GM12878 (cell line): ENCODE measurements around the gene CELSR1. TPM values are rescaled to one million over a fixed set of nuclear protein-coding genes. Genes with fewer than 3 reads are reported as not detected.

ENCODE experiments used
- ATAC-seq: fragments of 200-7000 bp; cut with Tn5 transposase; 3 replicates; pipeline ENCODE4 v1.9.1; 2020; ENCODE audit warnings: mild to moderate bottlenecking, moderate library complexity
- BruUV-seq: library from RNA; stranded (reverse); fragments of 400-500 nt; replicated peaks from 2 replicates; lab custom pipeline; 2021; lab: Mats Ljungman, UMichigan
- CTCF ChIA-PET: fragments of 300-600 bp; sonication (Branson Sonifier 250); formaldehyde crosslinking; extraction: SDS; loops from one replicate; lab custom pipeline; 2021; ENCODE audit warnings: inconsistent platforms; lab: Yijun Ruan, JAX
- POLR2A ChIA-PET: fragments of 350-600 bp; formaldehyde crosslinking; extraction: SDS; loops from one replicate; lab custom pipeline; 2021; ENCODE audit warnings: inconsistent platforms; lab: Charles Lee
- RAD21 ChIA-PET: fragments of 300-600 bp; sonication (Branson Sonifier 250); formaldehyde crosslinking; loops from one replicate; lab custom pipeline; 2023; ENCODE audit warnings: antibody characterized with exemption; ENCODE audit not compliant: unreplicated experiment; lab: Charles Lee
- SMC1A ChIA-PET: fragments of 300-600 bp; sonication (Branson Sonifier 250); formaldehyde crosslinking; loops from one replicate; lab custom pipeline; 2023; ENCODE audit not compliant: unreplicated experiment, uncharacterized antibody; lab: Charles Lee
- DNase-seq: peaks from one replicate; pipeline ENCODE4 v3.0.0-alpha.2; 2011; ENCODE audit warnings: low read depth, low spot score
- FAIRE-seq: peaks from 3 replicates; lab custom pipeline; 2011; peaks lifted over from hg19 to GRCh38; lab: Jason Lieb, UNC
- H2AFZ ChIP-seq: 2 replicates; pipeline ENCODE4 v1.6.0; 2011; ENCODE audit warnings: low read depth, low read length, control low read depth; ENCODE audit not compliant: control insufficient read depth
- H3K27ac ChIP-seq: 2 replicates; pipeline ENCODE4 v1.5.1; 2011; ENCODE audit warnings: control low read depth; ENCODE audit not compliant: control insufficient read depth, insufficient read depth
- H3K27me3 ChIP-seq, 2 experiments: replicated peaks in 1 of 2; 2 replicates each; pipeline versions ENCODE4 v1.6.0 to v1.6.1; 2011; ENCODE audit warnings: low read length in 1 of 2; ENCODE audit not compliant: control insufficient read depth in 2 of 2, insufficient read depth in 2 of 2
- H3K36me3 ChIP-seq, 2 experiments: 2 replicates each; pipeline ENCODE4 v1.5.1; 2011; ENCODE audit warnings: low read length in 1 of 2; ENCODE audit not compliant: control insufficient read depth in 2 of 2, insufficient read depth in 2 of 2
- H3K4me1 ChIP-seq: 2 replicates; pipeline ENCODE4 v1.6.1; 2011; ENCODE audit warnings: mild to moderate bottlenecking, low read length, moderate library complexity, mixed read lengths; ENCODE audit not compliant: control insufficient read depth, insufficient read depth
- H3K4me2 ChIP-seq: 2 replicates; pipeline ENCODE4 v1.6.0; 2011; ENCODE audit warnings: control low read depth; ENCODE audit not compliant: control insufficient read depth, insufficient read depth
- H3K4me3 ChIP-seq: fragments of 200-600 bp; sonication (generic); 2 replicates; pipeline ENCODE4 v1.5.1; 2016
- H3K79me2 ChIP-seq: 2 replicates; pipeline ENCODE4 v1.6.0; 2011; ENCODE audit warnings: low read length; ENCODE audit not compliant: control insufficient read depth, insufficient read depth
- H3K9ac ChIP-seq: 2 replicates; pipeline ENCODE4 v1.8.0; 2011; ENCODE audit warnings: low read length, control low read depth, mixed read lengths; ENCODE audit not compliant: control insufficient read depth, insufficient read depth
- H3K9me3 ChIP-seq: replicated peaks from 3 replicates; pipeline ENCODE4 v1.5.1; 2011; ENCODE audit warnings: mild to moderate bottlenecking, low read length; ENCODE audit not compliant: control insufficient read depth, insufficient read depth
- H4K20me1 ChIP-seq: 2 replicates; pipeline ENCODE4 v1.6.0; 2011; ENCODE audit not compliant: control insufficient read depth, insufficient read depth
- BRCA1 ChIP-seq: IDR thresholded peaks from 2 replicates; pipeline ENCODE4 v1.6.1; 2011; ENCODE audit warnings: low read depth, low read length, improper control_type of control experiment
- CBX5 ChIP-seq: sonication (generic); IDR thresholded peaks from 2 replicates; pipeline ENCODE4 v1.6.1; 2016; ENCODE audit warnings: low read depth, moderate library complexity, mild to moderate bottlenecking, inconsistent platforms
- CHD1 ChIP-seq: IDR thresholded peaks from 2 replicates; pipeline ENCODE4 v1.6.1; 2012; ENCODE audit warnings: low read depth, low read length, improper control_type of control experiment
- CHD2 ChIP-seq: IDR thresholded peaks from 2 replicates; pipeline ENCODE4 v1.6.1; 2011; ENCODE audit warnings: low read depth, low read length, improper control_type of control experiment, borderline replicate concordance
- IKZF1 ChIP-seq: fragments of 450-650 bp; conservative IDR thresholded peaks from 2 replicates; pipeline ENCODE4 v1.6.1; 2017; ENCODE audit warnings: antibody characterized with exemption, mild to moderate bottlenecking
- JUND ChIP-seq: IDR thresholded peaks from 2 replicates; pipeline ENCODE4 v1.6.1; 2012; ENCODE audit warnings: low read depth, mild to moderate bottlenecking, low read length, improper control_type of control experiment, moderate library complexity
- KLF5 ChIP-seq: fragments of 450-650 bp; IDR thresholded peaks from 2 replicates; pipeline ENCODE4 v1.6.1; 2014; ENCODE audit warnings: mild to moderate bottlenecking; ENCODE audit not compliant: partially characterized antibody
- MLLT1 ChIP-seq: fragments of 450-650 bp; IDR thresholded peaks from 2 replicates; pipeline ENCODE4 v1.6.1; 2016; ENCODE audit warnings: mild to moderate bottlenecking
- POLR2AphosphoS2 ChIP-seq: IDR thresholded peaks from 2 replicates; pipeline ENCODE4 v1.6.1; 2011; ENCODE audit warnings: low read depth, mild to moderate bottlenecking, low read length, improper control_type of control experiment, moderate library complexity
- POLR2AphosphoS5 ChIP-seq: IDR thresholded peaks from 2 replicates; pipeline ENCODE4 v1.6.1; 2011; ENCODE audit warnings: mild to moderate bottlenecking, low read length, inconsistent platforms
- POU2F2 ChIP-seq: IDR thresholded peaks from 3 replicates; pipeline ENCODE4 v1.6.1; 2011; ENCODE audit warnings: low read depth, mild to moderate bottlenecking, low read length, borderline replicate concordance
- SIN3A ChIP-seq: IDR thresholded peaks from 2 replicates; pipeline ENCODE4 v1.6.1; 2012; ENCODE audit warnings: low read depth, low read length, improper control_type of control experiment
- SPI1 ChIP-seq: IDR thresholded peaks from 2 replicates; pipeline ENCODE4 v1.6.1; 2011; ENCODE audit warnings: low read depth, mild to moderate bottlenecking, low read length, moderate library complexity, borderline replicate concordance; ENCODE audit not compliant: insufficient read depth
- SREBF1 ChIP-seq: IDR thresholded peaks from 2 replicates; pipeline ENCODE4 v1.6.1; 2012; ENCODE audit warnings: mild to moderate bottlenecking, low read length
- SUZ12 ChIP-seq: fragments of 200-600 bp; sonication (generic); IDR thresholded peaks from one replicate; pipeline ENCODE4 v1.6.1; 2018; ENCODE audit warnings: antibody characterized with exemption, mild to moderate bottlenecking; ENCODE audit not compliant: unreplicated experiment
- TAF1 ChIP-seq: IDR thresholded peaks from 2 replicates; pipeline ENCODE4 v1.6.1; 2011; ENCODE audit warnings: mild to moderate bottlenecking, low read depth, low read length, borderline replicate concordance
- TCF12 ChIP-seq: IDR thresholded peaks from 2 replicates; pipeline ENCODE4 v1.6.1; 2011; ENCODE audit warnings: low read depth, mild to moderate bottlenecking, low read length
- ZBTB40 ChIP-seq: fragments of 450-650 bp; IDR thresholded peaks from 2 replicates; pipeline ENCODE4 v1.6.1; 2016; ENCODE audit warnings: mild to moderate bottlenecking, moderate library complexity, borderline replicate concordance
- WGBS: methylation state at CpG from one replicate; pipeline ENCODE4 v1.1.6; 2016; ENCODE audit warnings: low lambda C conversion rate; ENCODE audit not compliant: insufficient replicate concordance, insufficient coverage; ENCODE audit errors: missing lambda C conversion rate; 5-methylcytosine and 5-hydroxymethylcytosine counted together
- in situ Hi-C: fragments of 300-500 bp; cut with MboI; formaldehyde crosslinking; loops from 9 replicates; pipeline ENCODE4 v1.14.3; 2018; ENCODE audit warnings: mixed read lengths
- intact Hi-C: fragments of 100-400 bp; cut with micrococcal nuclease; formaldehyde crosslinking; loops from one replicate; pipeline ENCODE4 v1.14.2; 2022; ENCODE audit not compliant: unreplicated experiment
- polyA plus RNA-seq, 11 experiments: library from polyadenylated mRNA; depleted of rRNA in 4 of 11; unstranded in 6 of 11; stranded (reverse) in 5 of 11; fragments of >200 nt; fragmentation: Nextera tagmentation in 4 of 11; fragmentation: Illumina TruSeq in 1 of 11; extraction: Ambion mirVana in 4 of 11; extraction: Trizol in 1 of 11; gene quantifications; 1 replicate in 1 of 11; 2 replicates in 10 of 11; pipeline versions ENCODE4 v1.2.1 to v1.2.3, GENCODE V29; 2011 to 2016; ENCODE audit warnings: inconsistent platforms in 2 of 11, missing spikeins in 2 of 11, low read depth in 1 of 11
- total RNA-seq, 4 experiments: library from RNA; depleted of rRNA in 3 of 4; stranded (reverse); fragments of >200 nt in 3 of 4; fragmentation: Illumina TruSeq in 1 of 4; extraction: Trizol in 1 of 4; gene quantifications; 2 replicates each; pipeline versions ENCODE4 v1.2.1 to v1.2.3, GENCODE V29; 2013 to 2021

The CELSR1 gene
- total and polyA plus RNA-seq, 10 of the 15 experiments (the other 5 are each of a cell fraction or from before 2014, with no cell fraction given) = 0.05 to 1.7 (median 0.35) TPM; not detected in 2

GRCh38 chr22:46432164-46433068 is 105.0 kb downstream of the CELSR1 start:
- SMC1A ChIA-PET = no interaction called here
- H3K79me2 ChIP-seq = no peaks in the 10 kb centered on the region
- peak overlapping the region; percentile 47 for H3K9ac ChIP-seq
- in situ Hi-C loops (no loop called here), intact Hi-C loops (loop anchor here (5.0 kb wide), 1 partner anchor 45 kb away; no protein-coding TSS in a partner anchor)
- peak overlapping the region; percentile 80 for H2AFZ ChIP-seq
- FAIRE-seq (peak; percentile 81), ATAC-seq (peak; percentile 82), DNase-seq (no peak)
- CTCF ChIA-PET = interaction anchor here (0.6 kb wide), 1 partner anchor 110 kb away, joined by 3 read pairs; no protein-coding TSS in a partner anchor
- H3K36me3 ChIP-seq = no peaks in the 10 kb centered on the region
- POLR2A ChIA-PET = interaction anchor here (1.3 kb wide), 1 partner anchor 11 kb away, joined by 3 read pairs; no protein-coding TSS in a partner anchor
- RAD21 ChIA-PET = no interaction called here
- H3K27ac ChIP-seq = peak overlapping the region; percentile 35
- TF ChIP-seq SIN3A (no peak), JUND (no peak), SPI1 (peak; percentile 17; the same call in 1 of the 2 replicates), MLLT1 (peak; percentile 97), SREBF1 (no peak), TAF1 (0 out of 2 replicates have a peak, but pooled peaks have one; percentile 15), ZBTB40 (peak; percentile 41; the same call in 1 of the 2 replicates), IKZF1 (0 out of 2 replicates have a peak, but pooled peaks have one; percentile 12), TCF12 (no peak), CBX5 (no peak), POLR2AphosphoS2 (no peak), POLR2AphosphoS5 (peak; percentile 53; the same call in 1 of the 2 replicates), SUZ12 (no peak), CHD2 (no peak), POU2F2 (0 out of 3 replicates have a peak, but pooled peaks have one; percentile 36), KLF5 (no peak), CHD1 (no peak), BRCA1 (no peak)
- no peaks in the 10 kb centered on the region for H4K20me1 ChIP-seq
- no peaks in the 10 kb centered on the region for H3K27me3 ChIP-seq
- peaks cover 16% of the 10 kb centered on the region for H3K4me1 ChIP-seq
- no TSS peak for BruUV-seq
- H3K4me3 ChIP-seq = peak overlapping the region; percentile 68
- peak overlapping the region; percentile 90 for H3K4me2 ChIP-seq
- 52% methylated on average over 25 of the region's 25 CpGs for whole genome bisulfite sequencing
- H3K9me3 ChIP-seq = no peaks in the 10 kb centered on the region; the same call in 2 of the 3 replicates
